IMR-90 (cell line): ENCODE results near the gene TAS2R40.

Experiments
- CEBPB ChIP-seq: IDR thresholded peaks from 2 replicates; pipeline ENCODE4 v1.6.1; 2012; ENCODE audit warnings: low read depth, low read length, improper control_type of control experiment
- CHD1 ChIP-seq: IDR thresholded peaks from 2 replicates; pipeline ENCODE4 v1.6.1; 2012; ENCODE audit warnings: low read depth, low read length, improper control_type of control experiment
- ELK1 ChIP-seq: fragments of 150-350 bp; IDR thresholded peaks from 2 replicates; pipeline ENCODE4 v1.6.1; 2016; ENCODE audit warnings: low read depth, mild to moderate bottlenecking, low read length, moderate library complexity, borderline replicate concordance
- MAFK ChIP-seq: IDR thresholded peaks from 2 replicates; pipeline ENCODE4 v1.6.1; 2012; ENCODE audit warnings: low read depth, low read length, improper control_type of control experiment
- MAZ ChIP-seq: IDR thresholded peaks from 2 replicates; pipeline ENCODE4 v1.6.1; 2012; ENCODE audit warnings: low read depth, mild to moderate bottlenecking, low read length, improper control_type of control experiment, moderate library complexity, borderline replicate concordance
- NFE2L2 ChIP-seq: fragments of 150-350 bp; IDR thresholded peaks from 2 replicates; pipeline ENCODE4 v1.6.1; 2016; ENCODE audit warnings: low read depth, mild to moderate bottlenecking, low read length
- POLR2A ChIP-seq: IDR thresholded peaks from 2 replicates; pipeline ENCODE4 v1.6.1; 2012; ENCODE audit warnings: mild to moderate bottlenecking, low read depth, low read length
- RAD21 ChIP-seq: IDR thresholded peaks from 2 replicates; pipeline ENCODE4 v1.6.1; 2012; ENCODE audit warnings: low read length, improper control_type of control experiment
- RFX5 ChIP-seq: IDR thresholded peaks from 2 replicates; pipeline ENCODE4 v1.8.0; 2012; ENCODE audit warnings: low read depth, mild to moderate bottlenecking, low read length, moderate library complexity
- SMC3 ChIP-seq: fragments of 150-350 bp; IDR thresholded peaks from 2 replicates; pipeline ENCODE4 v1.6.1; 2016; ENCODE audit warnings: low read depth, mild to moderate bottlenecking, antibody characterized with exemption, low read length, moderate library complexity
- USF2 ChIP-seq: fragments of 150-350 bp; IDR thresholded peaks from 2 replicates; pipeline ENCODE4 v1.6.1; 2017; ENCODE audit warnings: mild to moderate bottlenecking, antibody characterized with exemption, low read length, low read depth
- TF ChIP-seq, protein P1 (sequence below): conservative IDR thresholded peaks from 2 replicates; pipeline ENCODE4 v1.5.1; 2012; ENCODE audit warnings: mild to moderate bottlenecking, low read depth, low read length, improper control_type of control experiment

DNA sequence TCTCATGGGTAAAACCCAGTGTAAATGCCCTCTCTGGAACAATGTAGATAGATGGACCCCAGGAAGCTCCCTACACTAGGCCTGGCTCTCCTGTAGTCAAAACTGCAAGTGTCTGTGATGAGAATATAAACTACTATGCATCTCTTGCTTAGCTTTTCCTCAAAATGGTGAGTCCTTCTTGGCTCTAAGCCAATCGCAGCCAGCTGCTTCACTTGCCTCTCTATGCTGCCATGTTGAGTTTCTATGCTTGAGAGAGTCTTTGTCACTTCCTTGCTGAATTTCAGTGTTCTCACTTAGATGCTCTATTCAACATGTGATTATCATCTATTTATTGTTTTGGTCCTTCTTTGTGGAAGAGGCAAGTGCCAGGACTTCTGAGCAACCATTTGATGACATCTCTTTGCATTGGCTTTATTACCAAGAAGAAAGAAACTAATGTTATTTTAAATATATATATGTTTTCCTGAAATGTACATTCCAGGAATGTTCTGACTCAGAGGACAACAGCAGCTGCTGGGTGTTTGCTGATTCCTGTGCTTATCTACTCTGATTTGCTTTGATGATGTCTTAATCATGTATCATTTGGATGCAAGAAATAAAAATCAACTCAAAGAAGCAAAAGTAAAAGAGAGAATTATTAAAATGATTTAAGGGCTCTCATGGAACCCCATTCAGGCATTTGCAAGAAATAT, 16.6 kb downstream of the TAS2R40 start:
- TF ChIP-seq, protein P1, sequence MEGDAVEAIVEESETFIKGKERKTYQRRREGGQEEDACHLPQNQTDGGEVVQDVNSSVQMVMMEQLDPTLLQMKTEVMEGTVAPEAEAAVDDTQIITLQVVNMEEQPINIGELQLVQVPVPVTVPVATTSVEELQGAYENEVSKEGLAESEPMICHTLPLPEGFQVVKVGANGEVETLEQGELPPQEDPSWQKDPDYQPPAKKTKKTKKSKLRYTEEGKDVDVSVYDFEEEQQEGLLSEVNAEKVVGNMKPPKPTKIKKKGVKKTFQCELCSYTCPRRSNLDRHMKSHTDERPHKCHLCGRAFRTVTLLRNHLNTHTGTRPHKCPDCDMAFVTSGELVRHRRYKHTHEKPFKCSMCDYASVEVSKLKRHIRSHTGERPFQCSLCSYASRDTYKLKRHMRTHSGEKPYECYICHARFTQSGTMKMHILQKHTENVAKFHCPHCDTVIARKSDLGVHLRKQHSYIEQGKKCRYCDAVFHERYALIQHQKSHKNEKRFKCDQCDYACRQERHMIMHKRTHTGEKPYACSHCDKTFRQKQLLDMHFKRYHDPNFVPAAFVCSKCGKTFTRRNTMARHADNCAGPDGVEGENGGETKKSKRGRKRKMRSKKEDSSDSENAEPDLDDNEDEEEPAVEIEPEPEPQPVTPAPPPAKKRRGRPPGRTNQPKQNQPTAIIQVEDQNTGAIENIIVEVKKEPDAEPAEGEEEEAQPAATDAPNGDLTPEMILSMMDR, result no peak
- TF ChIP-seq POLR2A (no peak), MAZ (no peak), RAD21 (no peak), CHD1 (no peak), ELK1 (no peak), MAFK (no peak), NFE2L2 (no peak), USF2 (no peak), RFX5 (no peak), CEBPB (no peak), SMC3 (no peak)
